ENCODE results near the gene ZMIZ1.
A peak's percentile ranks its signal among the peaks of the same experiment; 100 is the strongest.
"Not testable (repeated sequence)": the region's sequence is repeated elsewhere in the genome, so short reads cannot be mapped to it uniquely, and the experiment has no call there.

Gene ZMIZ1

GRCh38 chr10:79337783-79338469 lies 269.2 kb downstream of the ZMIZ1 start:
- not testable (repeated sequence) for H3K4me3 ChIP-seq, H3K27ac ChIP-seq

- H3K4me3 ChIP-seq, result no peak overlapping the region
- H3K27ac ChIP-seq, result no peak overlapping the region
These were observed 270.5 kb downstream of the ZMIZ1 start for GRCh38 chr10:79339266-79339665.

- H3K27ac ChIP-seq, result peak overlapping the region in 1 of 21 experiments; percentile 16
- H3K4me3 ChIP-seq, result no peak overlapping the region
These were observed 272.0 kb downstream of the ZMIZ1 start for GRCh38 chr10:79340646-79341244.

GRCh38 chr10:79342295-79342761 lies 273.6 kb downstream of the ZMIZ1 start:
- Histone ChIP-seq H3K4me3 (no peak overlapping the region), H3K27ac (peak overlapping the region in 1 of 21 experiments; percentile 16)

- Histone ChIP-seq H3K27ac (peak overlapping the region in 1 of 21 experiments; percentile 16), H3K4me3 (no peak overlapping the region)
These were observed 274.2 kb downstream of the ZMIZ1 start for GRCh38 chr10:79342811-79343561.

GRCh38 chr10:79344502-79345195 lies 275.9 kb downstream of the ZMIZ1 start:
- no peak overlapping the region for H3K4me3 ChIP-seq
- peak overlapping the region in 1 of 21 experiments; percentile 21 for H3K27ac ChIP-seq

- Histone ChIP-seq H3K27ac (peak overlapping the region in 1 of 21 experiments; percentile 21), H3K4me3 (no peak overlapping the region)
These were observed 276.7 kb downstream of the ZMIZ1 start for GRCh38 chr10:79345241-79346011.

GRCh38 chr10:79346012-79346340 lies 277.2 kb downstream of the ZMIZ1 start:
- Histone ChIP-seq H3K27ac (no peak overlapping the region), H3K4me3 (no peak overlapping the region)

- peak overlapping the region in 10 of 21 experiments; percentile 17 to 98 (median 97) for H3K27ac ChIP-seq
- H3K4me3 ChIP-seq, result peak overlapping the region in 4 of 7 experiments; percentile 66 to 97 (median 84)
These were observed 277.8 kb downstream of the ZMIZ1 start for GRCh38 chr10:79346388-79347225.

- Histone ChIP-seq H3K4me3 (peak within 1 kb of the TSS; percentile 66 to 97 (median 87)), H3K27ac (peak within 1 kb of the TSS; percentile 81 to 98 (median 95))
These were observed 278.6 kb downstream of the ZMIZ1 start, which contains the start of gene PPIF for GRCh38 chr10:79347226-79347893. PPIF (plus strand) TSS chr10:79347469; CDS start chr10:79347549, 80 bp downstream.

GRCh38 chr10:79347894-79348639 lies 279.3 kb downstream of the ZMIZ1 start:
- Histone ChIP-seq H3K27ac (peak overlapping the region; percentile 81 to 98 (median 95)), H3K4me3 (peak overlapping the region; percentile 66 to 97 (median 87))

- peak overlapping the region in 19 of 21 experiments; percentile 85 to 98 (median 95) for H3K27ac ChIP-seq
- peak overlapping the region; percentile 66 to 97 (median 87) for H3K4me3 ChIP-seq
These were observed 279.8 kb downstream of the ZMIZ1 start for GRCh38 chr10:79348640-79348988.

- Histone ChIP-seq H3K4me3 (peak overlapping the region; percentile 66 to 97 (median 87)), H3K27ac (peak overlapping the region in 17 of 21 experiments; percentile 14 to 98 (median 95))
These were observed 280.3 kb downstream of the ZMIZ1 start for GRCh38 chr10:79349072-79349491.

- Histone ChIP-seq H3K27ac (peak overlapping the region in 11 of 21 experiments; percentile 14 to 98 (median 91)), H3K4me3 (peak overlapping the region in 5 of 7 experiments; percentile 0 to 97 (median 66))
These were observed 281.1 kb downstream of the ZMIZ1 start for GRCh38 chr10:79349766-79350406.

- H3K27ac ChIP-seq, result peak overlapping the region in 1 of 21 experiments; percentile 98
These were observed 281.8 kb downstream of the ZMIZ1 start for GRCh38 chr10:79350407-79351154.

GRCh38 chr10:79351332-79351731 lies 282.6 kb downstream of the ZMIZ1 start:
- Histone ChIP-seq H3K4me3 (no peak overlapping the region), H3K27ac (no peak overlapping the region)

More at GRCh38 chr10:79350407-79351154, 281.8 kb downstream of the ZMIZ1 start:
- H3K4me3 ChIP-seq, result peak overlapping the region in 1 of 7 experiments; percentile 9
